Panc1 (cell line): Measurements from ENCODE around the gene GPR135. TPM values are rescaled to one million over a fixed set of nuclear protein-coding genes. Genes with fewer than 3 reads are reported as not detected.

ENCODE experiments used
- ATAC-seq: fragments of 200-7000 bp; cut with Tn5 transposase; 2 replicates; pipeline ENCODE4 v1.9.1; 2020; ENCODE audit warnings: mild to moderate bottlenecking, moderate library complexity
- BruUV-seq: library from RNA; stranded (reverse); fragments of 400-500 nt; replicated peaks from 2 replicates; lab custom pipeline; 2021; lab: Mats Ljungman, UMichigan
- CTCF ChIA-PET: fragments of 300-600 bp; sonication (Branson Sonifier 250); formaldehyde crosslinking; loops from one replicate; lab custom pipeline; 2022; ENCODE audit warnings: antibody characterized with exemption; lab: Charles Lee
- POLR2A ChIA-PET: fragments of 300-600 bp; sonication (Branson Sonifier 250); formaldehyde crosslinking; loops from one replicate; lab custom pipeline; 2022; ENCODE audit warnings: antibody characterized with exemption; lab: Charles Lee
- DNase-seq: peaks from one replicate; pipeline ENCODE4 v3.0.0-alpha.2; 2010; ENCODE audit warnings: low read depth, low spot score
- H3K27ac ChIP-seq: 2 replicates; pipeline ENCODE4 v1.5.1; 2011; ENCODE audit warnings: mild to moderate bottlenecking, low read length, inconsistent platforms
- H3K27me3 ChIP-seq: fragments of 200-500 bp; sonication (Bioruptor generic); 2 replicates; pipeline ENCODE4 v1.6.0; 2014; ENCODE audit warnings: low read length, inconsistent platforms; ENCODE audit not compliant: control insufficient read depth, insufficient read depth
- H3K36me3 ChIP-seq: fragments of 200-500 bp; sonication (Bioruptor generic); 2 replicates; pipeline ENCODE4 v1.5.1; 2014; ENCODE audit warnings: inconsistent platforms, mild to moderate bottlenecking, low read length, moderate library complexity; ENCODE audit not compliant: control insufficient read depth, insufficient read depth
- H3K4me1 ChIP-seq: 2 replicates; pipeline ENCODE4 v1.5.1; 2011; ENCODE audit warnings: inconsistent platforms, mild to moderate bottlenecking, low read length, moderate library complexity; ENCODE audit not compliant: control insufficient read depth, insufficient read depth
- H3K4me3 ChIP-seq, 2 experiments: 2 replicates each; pipeline ENCODE4 v1.5.1; 2011 to 2012; ENCODE audit warnings: low read depth in 2 of 2, low read length in 2 of 2, mild to moderate bottlenecking in 2 of 2, inconsistent platforms in 1 of 2, moderate library complexity in 1 of 2
- H3K9me3 ChIP-seq: fragments of 200-500 bp; sonication (Bioruptor generic); 2 replicates; pipeline ENCODE4 v1.5.1; 2014; ENCODE audit warnings: low read depth, mild to moderate bottlenecking, inconsistent platforms, low read length, moderate library complexity; ENCODE audit not compliant: control insufficient read depth, insufficient read depth
- POLR2AphosphoS5 ChIP-seq: IDR thresholded peaks from 2 replicates; pipeline ENCODE4 v1.6.1; 2012; ENCODE audit warnings: mild to moderate bottlenecking, low read depth, low read length, moderate library complexity
- REST ChIP-seq, 2 experiments: IDR thresholded peaks; 2 replicates each; pipeline ENCODE4 v1.6.1; 2011 to 2012; ENCODE audit warnings: low read depth in 2 of 2, control low read depth in 1 of 2, low read length in 1 of 2, mild to moderate bottlenecking in 1 of 2, moderate library complexity in 1 of 2; ENCODE audit not compliant: insufficient read depth in 1 of 2
- SIN3A ChIP-seq: IDR thresholded peaks from 2 replicates; pipeline ENCODE4 v1.6.1; 2012; ENCODE audit warnings: low read depth, mild to moderate bottlenecking, low read length, moderate library complexity, borderline replicate concordance; ENCODE audit not compliant: insufficient read depth
- TCF7L2 ChIP-seq: IDR thresholded peaks from 2 replicates; pipeline ENCODE4 v1.6.1; 2011; ENCODE audit warnings: mild to moderate bottlenecking, low read depth, low read length, inconsistent platforms
- in situ Hi-C: cut with HindIII; loops from 2 replicates; pipeline ENCODE4 v1.10.0; 2016; ENCODE audit warnings: low sequenced_read_pairs, low pct_unique_long_range_greater_than_20kb
- intact Hi-C: fragments of 100-400 bp; cut with micrococcal nuclease; formaldehyde crosslinking; loops from one replicate; pipeline ENCODE4 v1.10.0; 2022; ENCODE audit not compliant: unreplicated experiment
- total RNA-seq: library from RNA; stranded (reverse); gene quantifications from one replicate; pipeline ENCODE4 v1.2.1, GENCODE V29; 2021; ENCODE audit not compliant: unreplicated experiment
- TF ChIP-seq, protein P1 (sequence below): fragments of 450-650 bp; IDR thresholded peaks from 2 replicates; pipeline ENCODE4 v1.5.1; 2017; ENCODE audit warnings: mild to moderate bottlenecking

Gene GPR135
- total RNA-seq, 1 experiment from 2014 or later = 3.1 TPM

- no peak overlapping the region for H3K27ac ChIP-seq
- no peak for DNase-seq
- ChIA-PET CTCF (no interaction called here), POLR2A (no interaction called here)
- TF ChIP-seq SIN3A = no peak
- TF ChIP-seq, protein P1, sequence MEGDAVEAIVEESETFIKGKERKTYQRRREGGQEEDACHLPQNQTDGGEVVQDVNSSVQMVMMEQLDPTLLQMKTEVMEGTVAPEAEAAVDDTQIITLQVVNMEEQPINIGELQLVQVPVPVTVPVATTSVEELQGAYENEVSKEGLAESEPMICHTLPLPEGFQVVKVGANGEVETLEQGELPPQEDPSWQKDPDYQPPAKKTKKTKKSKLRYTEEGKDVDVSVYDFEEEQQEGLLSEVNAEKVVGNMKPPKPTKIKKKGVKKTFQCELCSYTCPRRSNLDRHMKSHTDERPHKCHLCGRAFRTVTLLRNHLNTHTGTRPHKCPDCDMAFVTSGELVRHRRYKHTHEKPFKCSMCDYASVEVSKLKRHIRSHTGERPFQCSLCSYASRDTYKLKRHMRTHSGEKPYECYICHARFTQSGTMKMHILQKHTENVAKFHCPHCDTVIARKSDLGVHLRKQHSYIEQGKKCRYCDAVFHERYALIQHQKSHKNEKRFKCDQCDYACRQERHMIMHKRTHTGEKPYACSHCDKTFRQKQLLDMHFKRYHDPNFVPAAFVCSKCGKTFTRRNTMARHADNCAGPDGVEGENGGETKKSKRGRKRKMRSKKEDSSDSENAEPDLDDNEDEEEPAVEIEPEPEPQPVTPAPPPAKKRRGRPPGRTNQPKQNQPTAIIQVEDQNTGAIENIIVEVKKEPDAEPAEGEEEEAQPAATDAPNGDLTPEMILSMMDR = no peak
- no peak for TF ChIP-seq POLR2AphosphoS5
- no peak for TF ChIP-seq TCF7L2
- TF ChIP-seq REST (IDR thresholded peaks at IDR 0.05; ENCODE audit: insufficient read depth in 1 of 2, low read depth in 2 of 2, low read length in 1 of 2) = no peak
- peaks cover 20% of the 10 kb centered on the region for H3K36me3 ChIP-seq
- no peaks in the 10 kb centered on the region for H3K9me3 ChIP-seq
- in situ Hi-C loops = no loop called here
- H3K4me3 ChIP-seq = no peak overlapping the region
- no TSS peak for BruUV-seq
- intact Hi-C loops = no loop called here
- no peak for ATAC-seq
- H3K4me1 ChIP-seq = peaks cover 19% of the 10 kb centered on the region
- no peaks in the 10 kb centered on the region for H3K27me3 ChIP-seq
Measured at GRCh38 chr14:59481407-59481806, 16.2 kb upstream of the GPR135 start.

DNA sequence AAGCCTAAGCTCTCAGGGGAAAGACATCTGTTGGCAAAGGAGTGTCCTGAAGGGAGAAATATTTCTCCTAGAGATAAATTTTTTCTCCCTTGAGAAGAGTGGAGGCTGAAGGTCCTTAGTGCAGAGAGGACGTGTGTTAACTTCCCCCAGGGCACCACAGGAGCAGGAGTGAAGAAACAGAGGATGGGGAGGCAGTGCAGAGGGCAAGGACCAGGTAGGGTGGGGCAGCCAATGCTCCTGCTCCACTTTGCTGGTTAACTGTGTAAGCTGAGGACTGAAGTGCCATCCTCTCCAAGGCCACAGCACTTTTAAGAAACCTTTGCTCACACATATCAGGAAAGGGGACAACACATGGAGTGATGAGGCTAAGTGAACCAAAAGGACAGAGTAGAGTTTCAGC lies 15.0 kb upstream of the GPR135 start:
- ChIA-PET CTCF (no interaction called here), POLR2A (no interaction called here)
- no peak for TF ChIP-seq POLR2AphosphoS5
- no peak for TF ChIP-seq TCF7L2
- TF ChIP-seq, protein P1 = no peak
- TF ChIP-seq SIN3A = no peak
- TF ChIP-seq REST (IDR thresholded peaks at IDR 0.05; ENCODE audit: insufficient read depth in 1 of 2, low read depth in 2 of 2, low read length in 1 of 2) = no peak
- peaks cover 30% of the 10 kb centered on the region for H3K36me3 ChIP-seq
- H3K4me3 ChIP-seq = no peak overlapping the region
- BruUV-seq = no TSS peak
- intact Hi-C loops (no loop called here), in situ Hi-C loops (no loop called here)
- no peaks in the 10 kb centered on the region for H3K9me3 ChIP-seq
- peaks cover 13% of the 10 kb centered on the region for H3K4me1 ChIP-seq
- no peak for DNase-seq
- no peaks in the 10 kb centered on the region for H3K27me3 ChIP-seq
- no peak overlapping the region; the same call in 1 of the 2 replicates for H3K27ac ChIP-seq
- no peak for ATAC-seq
